ENCODE data around the gene CRISPLD2.

Gene CRISPLD2

DNA sequence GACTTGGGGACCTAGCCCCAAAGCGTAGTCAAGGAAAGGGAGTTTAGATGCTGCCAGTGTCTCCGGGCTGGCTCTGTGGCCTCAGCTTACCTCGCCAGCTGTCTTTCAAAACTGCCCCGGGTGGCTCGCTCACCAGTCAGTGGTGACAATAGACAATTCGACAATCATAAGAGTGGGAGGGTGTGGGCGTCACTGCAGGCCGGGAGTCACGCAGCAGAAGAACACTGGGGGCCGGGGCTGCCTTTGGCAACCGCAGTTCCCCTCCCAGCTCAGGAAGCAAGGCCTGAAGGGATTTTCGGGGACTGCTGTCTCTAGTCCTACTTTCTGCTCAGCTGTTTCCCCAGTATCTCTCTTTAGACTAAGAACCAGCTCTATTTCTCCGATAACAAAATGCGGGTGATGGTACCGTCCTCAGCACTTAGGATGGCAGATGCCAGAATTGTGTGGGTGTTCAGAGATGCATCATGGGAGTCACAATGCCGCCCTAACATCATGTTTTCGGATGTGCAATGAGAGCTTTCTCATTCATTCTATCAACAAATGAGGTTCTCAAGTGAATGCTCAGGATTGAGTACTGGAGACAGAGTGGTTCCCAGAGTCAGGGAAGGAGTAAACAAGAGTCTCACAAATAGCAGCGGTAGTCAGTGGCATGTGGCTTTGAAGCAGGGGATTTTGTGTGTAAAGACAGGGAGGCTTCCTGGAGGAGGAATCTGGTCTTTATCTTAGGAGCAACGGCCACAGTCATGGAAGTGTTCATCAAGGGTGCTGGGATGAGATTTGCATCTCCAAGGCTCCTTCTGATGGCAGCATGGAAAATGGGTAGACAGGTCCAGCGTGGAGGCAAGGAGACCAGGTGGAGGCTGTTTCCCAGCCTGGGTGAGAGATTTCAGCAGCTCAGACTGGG is 98.5 kb downstream of the CRISPLD2 start:
- in situ Hi-C loops (cut with HindIII; ENCODE audit: low pct_ligation_motif_present, low sequenced_read_pairs): no loop called here
- H3K36me3 ChIP-seq (replicated peaks): no peaks in the 10 kb centered on the region

DNA sequence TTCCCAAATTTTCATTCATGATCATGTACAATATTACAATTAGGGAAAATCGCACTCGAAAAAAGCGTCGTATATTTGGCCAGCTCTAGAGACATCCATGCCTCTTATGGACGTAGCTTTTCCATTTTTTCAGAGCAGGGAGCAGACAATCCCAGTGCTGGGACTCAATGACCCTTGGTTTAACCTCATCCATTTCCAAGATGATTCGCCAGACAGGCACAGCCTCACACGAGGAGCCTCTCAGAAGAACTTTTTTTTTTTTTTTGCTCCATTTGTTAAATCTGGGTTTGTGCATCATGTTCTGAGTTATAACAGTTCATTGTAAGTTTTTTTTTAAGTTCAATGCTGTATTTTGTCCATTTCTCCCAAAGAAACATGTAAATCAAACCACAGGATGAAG is 99.5 kb downstream of the CRISPLD2 start:
- in situ Hi-C loops (cut with HindIII; ENCODE audit: low pct_ligation_motif_present, low sequenced_read_pairs): no loop called here
- DNase-seq: no peak
- Histone ChIP-seq H3K4me3 (ENCODE audit: low read depth, low read length) (no peak overlapping the region), H3K27ac (no peak overlapping the region), H3K27me3 (replicated peaks) (peaks cover 2% of the 10 kb centered on the region), H3K36me3 (replicated peaks) (no peaks in the 10 kb centered on the region)
- no peak for TF ChIP-seq CTCF (IDR thresholded peaks at IDR 0.05; ENCODE audit: low read depth, low read length, missing control alignments)

More for the DNA sequence above, 98.5 kb downstream of the CRISPLD2 start:
- Histone ChIP-seq H3K27ac (no peak overlapping the region), H3K27me3 (replicated peaks) (peaks cover 2% of the 10 kb centered on the region), H3K4me3 (ENCODE audit: low read depth, low read length) (no peak overlapping the region)
- no peak for DNase-seq
- TF ChIP-seq CTCF (IDR thresholded peaks at IDR 0.05; ENCODE audit: low read depth, low read length, missing control alignments): no peak

GRCh38 chr16:84919708-84920107 is 99.9 kb downstream of the CRISPLD2 start:
- Histone ChIP-seq H3K36me3 (replicated peaks) (no peaks in the 10 kb centered on the region), H3K4me3 (ENCODE audit: low read depth, low read length) (no peak overlapping the region), H3K27me3 (replicated peaks) (peaks cover 2% of the 10 kb centered on the region), H3K27ac (no peak overlapping the region)
- no peak for TF ChIP-seq CTCF (IDR thresholded peaks at IDR 0.05; ENCODE audit: low read depth, low read length, missing control alignments)
- DNase-seq: no peak
- in situ Hi-C loops (cut with HindIII; ENCODE audit: low pct_ligation_motif_present, low sequenced_read_pairs): no loop called here

GRCh38 chr16:84920333-84920732 is 100.5 kb downstream of the CRISPLD2 start:
- H3K36me3 ChIP-seq (replicated peaks): no peaks in the 10 kb centered on the region
- in situ Hi-C loops (cut with HindIII; ENCODE audit: low pct_ligation_motif_present, low sequenced_read_pairs): no loop called here
- H3K27ac ChIP-seq: no peak overlapping the region
- no peak for DNase-seq
- H3K4me3 ChIP-seq (ENCODE audit: low read depth, low read length): no peak overlapping the region
- no peak for TF ChIP-seq CTCF (IDR thresholded peaks at IDR 0.05; ENCODE audit: low read depth, low read length, missing control alignments)
- peaks cover 2% of the 10 kb centered on the region for H3K27me3 ChIP-seq (replicated peaks)

DNA sequence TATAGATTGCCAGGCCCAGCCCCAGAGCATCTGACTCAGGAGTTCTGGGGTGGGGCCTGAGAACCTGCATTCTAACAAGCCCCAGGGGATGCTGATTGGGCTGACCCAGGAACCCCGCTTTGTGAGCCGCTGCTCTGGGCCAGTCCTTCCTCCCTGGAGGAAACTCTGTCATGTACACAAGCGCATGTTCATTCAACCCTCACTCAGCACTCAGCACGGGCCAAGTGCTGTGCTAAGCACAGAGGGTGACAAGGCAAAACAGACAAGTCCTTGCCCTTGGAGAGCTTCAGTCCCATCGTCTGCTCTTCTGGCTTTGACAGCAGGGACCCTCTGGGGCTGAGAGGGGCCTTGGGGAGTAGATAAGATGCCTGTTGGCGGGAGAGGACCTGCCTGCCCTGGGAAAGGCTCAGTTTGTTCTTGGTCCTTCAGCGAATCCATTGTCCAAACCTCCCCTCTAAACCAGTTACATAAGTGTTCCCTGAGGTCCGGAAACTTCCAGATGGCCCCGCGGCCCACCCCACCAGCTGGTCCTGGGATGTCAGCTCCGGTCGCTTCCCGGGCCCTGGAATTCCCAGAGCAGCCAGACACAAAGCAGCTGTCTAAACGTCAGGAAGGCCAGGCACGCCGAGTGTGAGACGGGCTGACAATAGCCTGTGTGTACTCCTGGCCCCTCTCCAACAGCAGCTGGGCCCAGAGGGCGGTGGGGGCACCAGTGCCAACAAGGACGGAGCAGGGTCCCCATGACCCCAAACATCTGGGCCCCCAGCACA is 102.8 kb downstream of the CRISPLD2 start:
- peak; percentile 12 for DNase-seq
- Histone ChIP-seq H3K36me3 (replicated peaks) (no peaks in the 10 kb centered on the region), H3K27ac (no peak overlapping the region), H3K4me3 (ENCODE audit: low read depth, low read length) (no peak overlapping the region), H3K27me3 (replicated peaks) (no peaks in the 10 kb centered on the region)
- no peak for TF ChIP-seq CTCF (IDR thresholded peaks at IDR 0.05; ENCODE audit: low read depth, low read length, missing control alignments)
- in situ Hi-C loops (cut with HindIII; ENCODE audit: low pct_ligation_motif_present, low sequenced_read_pairs): no loop called here

Measured in brain microvascular endothelial cell (primary cell).